Frontal cortex (tissue), 4 donors: ENCODE measurements around the gene TUBG1. TPM values are rescaled to one million over a fixed set of nuclear protein-coding genes. Genes with fewer than 3 reads are reported as not detected.
A peak's percentile ranks its signal among the peaks of the same experiment; 100 is the strongest.
"Not testable (repeated sequence)": the region's sequence is repeated elsewhere in the genome, so short reads cannot be mapped to it uniquely, and the experiment has no call there.

Experiments
- DNase-seq, 2 donors: peaks; one replicate each; pipeline ENCODE4 v3.0.0; 2012; ENCODE audit warnings: low spot score in 2 of 2
- FAIRE-seq: peaks from 2 replicates; lab custom pipeline; 2012; peaks lifted over from hg19 to GRCh38; lab: Jason Lieb, UNC
- total RNA-seq: library from RNA; depleted of rRNA; stranded (reverse); fragments of >200 nt; gene quantifications from one replicate; pipeline ENCODE4 v1.2.3, GENCODE V29; 2014
- donor health status: control.
- donor health status: control.
- donor health status: control.

Gene TUBG1
- total RNA-seq, 1 donor from 2014 or later = 11.4 TPM

- peak; percentile 85 to 91 for DNase-seq
- no peak for FAIRE-seq
These were observed 49.8 kb downstream of the TUBG1 start, which contains the start of gene TUBG2 for GRCh38 chr17:42659079-42659931. Gene TUBG2 (plus strand): TSS chr17:42659284. CDS start chr17:42659504, 220 bp downstream.

DNA sequence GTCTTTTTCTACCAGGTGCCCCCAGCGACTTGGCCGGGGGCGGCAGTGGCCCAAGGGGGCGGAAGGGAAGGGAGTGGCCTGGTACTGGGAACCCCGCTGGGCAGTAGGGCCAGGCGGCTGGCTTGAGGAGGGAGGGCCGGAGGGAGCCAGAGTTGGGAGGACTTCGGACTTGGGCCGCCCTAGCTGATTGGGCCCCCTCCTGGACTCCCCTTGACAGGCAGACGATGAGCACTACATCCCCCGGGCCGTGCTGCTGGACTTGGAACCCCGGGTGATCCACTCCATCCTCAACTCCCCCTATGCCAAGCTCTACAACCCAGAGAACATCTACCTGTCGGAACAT, 50.4 kb downstream of the TUBG1 start:
- FAIRE-seq = not testable (repeated sequence)

DNA sequence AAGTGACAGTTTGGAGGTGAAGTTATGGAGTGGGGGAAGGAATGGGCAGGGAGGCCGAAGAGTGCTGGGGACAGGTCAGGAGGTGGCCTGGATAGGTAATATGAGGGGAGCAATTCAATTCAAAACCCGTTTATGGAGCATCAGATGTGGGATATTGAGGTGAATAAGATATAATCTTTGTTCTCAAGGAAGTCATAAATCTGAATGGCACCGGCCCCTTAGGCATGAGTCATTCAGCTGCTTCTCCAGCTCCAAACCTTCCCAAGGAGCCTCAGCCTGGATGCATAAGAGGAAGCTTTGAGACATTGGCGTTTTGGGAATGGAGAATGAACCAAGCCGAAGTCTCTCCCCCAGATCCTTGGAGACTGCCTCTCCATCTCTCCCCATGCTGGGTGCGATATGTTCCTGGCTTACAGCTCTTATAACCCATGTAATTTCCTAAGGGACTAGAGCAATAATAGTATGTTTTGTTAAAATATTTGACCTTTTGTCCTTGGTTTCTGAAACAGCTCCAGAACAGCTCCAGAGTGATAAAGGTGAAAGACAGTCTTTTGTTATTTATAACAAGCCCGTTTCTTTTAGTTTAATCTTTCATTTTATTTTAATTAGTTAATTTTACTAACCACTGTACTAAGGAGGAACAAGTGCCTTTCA, 51.3 kb downstream of the TUBG1 start:
- peak in 1 of 2 donors; percentile 34 for DNase-seq

More for the DNA sequence above, 50.4 kb downstream of the TUBG1 start:
- not testable (repeated sequence) for DNase-seq

More for the DNA sequence above, 51.3 kb downstream of the TUBG1 start:
- no peak for FAIRE-seq

Other genes starting within 250 kb of the TUBG1 start
- 26.5 TPM for gene STAT3, start 221.2 kb upstream of the TUBG1 start, total RNA-seq
- gene CAVIN1, start 186.4 kb upstream of the TUBG1 start, total RNA-seq = 8.2 TPM
- 207 TPM for gene ATP6V0A1, start 150.8 kb upstream of the TUBG1 start, total RNA-seq
- 10.6 TPM for gene NAGLU, start 73.4 kb upstream of the TUBG1 start, total RNA-seq
- 1.6 TPM for gene HSD17B1, start 56.8 kb upstream of the TUBG1 start, total RNA-seq
- 4.1 TPM for gene COASY, start 47.5 kb upstream of the TUBG1 start, total RNA-seq
- 22.8 TPM for gene MLX, start 42.6 kb upstream of the TUBG1 start, total RNA-seq
- gene PSMC3IP, start 32.0 kb upstream of the TUBG1 start, total RNA-seq = 4.5 TPM
- gene RETREG3, start 309 bp upstream of the TUBG1 start, total RNA-seq = 59.5 TPM
- gene TUBG2, start 49.6 kb downstream of the TUBG1 start, total RNA-seq = 8.2 TPM
- 2.0 TPM for gene PLEKHH3, start 67.3 kb downstream of the TUBG1 start, total RNA-seq
- 0.41 TPM for gene CCR10, start 72.2 kb downstream of the TUBG1 start, total RNA-seq
- 5.3 TPM for gene CNTNAP1, start 72.8 kb downstream of the TUBG1 start, total RNA-seq
- gene EZH1, start 135.4 kb downstream of the TUBG1 start, total RNA-seq = 24.9 TPM
- gene RAMP2, start 151.5 kb downstream of the TUBG1 start, total RNA-seq = 15.9 TPM
- 26.1 TPM for gene VPS25, start 163.8 kb downstream of the TUBG1 start, total RNA-seq
- 0.41 TPM for gene WNK4, start 170.9 kb downstream of the TUBG1 start, total RNA-seq
- gene COA3, start 189.0 kb downstream of the TUBG1 start, total RNA-seq = 98.6 TPM
- gene CNTD1, start 189.2 kb downstream of the TUBG1 start, total RNA-seq = 0.82 TPM
- gene BECN1, start 214.6 kb downstream of the TUBG1 start, total RNA-seq = 74.6 TPM
- 37.9 TPM for gene PSME3, start 223.7 kb downstream of the TUBG1 start, total RNA-seq
- 0.41 TPM for gene AOC2, start 234.9 kb downstream of the TUBG1 start, total RNA-seq
- gene AOC3, start 241.5 kb downstream of the TUBG1 start, total RNA-seq = 0.41 TPM